Astrocyte (in vitro differentiated cells and primary cell): ENCODE measurements around the gene PRR36.

Source experiments
- EZH2 ChIP-seq: IDR thresholded peaks from 2 replicates; pipeline ENCODE4 v1.6.1; 2012; ENCODE audit warnings: mild to moderate bottlenecking, low read length, inconsistent platforms; ENCODE audit not compliant: insufficient read depth
- TF ChIP-seq, protein P1 (sequence below): IDR thresholded peaks from 2 replicates; pipeline ENCODE4 v1.5.1; 2011; ENCODE audit warnings: low read depth, mild to moderate bottlenecking, inconsistent platforms, low read length, moderate library complexity; ENCODE audit not compliant: insufficient read depth

DNA sequence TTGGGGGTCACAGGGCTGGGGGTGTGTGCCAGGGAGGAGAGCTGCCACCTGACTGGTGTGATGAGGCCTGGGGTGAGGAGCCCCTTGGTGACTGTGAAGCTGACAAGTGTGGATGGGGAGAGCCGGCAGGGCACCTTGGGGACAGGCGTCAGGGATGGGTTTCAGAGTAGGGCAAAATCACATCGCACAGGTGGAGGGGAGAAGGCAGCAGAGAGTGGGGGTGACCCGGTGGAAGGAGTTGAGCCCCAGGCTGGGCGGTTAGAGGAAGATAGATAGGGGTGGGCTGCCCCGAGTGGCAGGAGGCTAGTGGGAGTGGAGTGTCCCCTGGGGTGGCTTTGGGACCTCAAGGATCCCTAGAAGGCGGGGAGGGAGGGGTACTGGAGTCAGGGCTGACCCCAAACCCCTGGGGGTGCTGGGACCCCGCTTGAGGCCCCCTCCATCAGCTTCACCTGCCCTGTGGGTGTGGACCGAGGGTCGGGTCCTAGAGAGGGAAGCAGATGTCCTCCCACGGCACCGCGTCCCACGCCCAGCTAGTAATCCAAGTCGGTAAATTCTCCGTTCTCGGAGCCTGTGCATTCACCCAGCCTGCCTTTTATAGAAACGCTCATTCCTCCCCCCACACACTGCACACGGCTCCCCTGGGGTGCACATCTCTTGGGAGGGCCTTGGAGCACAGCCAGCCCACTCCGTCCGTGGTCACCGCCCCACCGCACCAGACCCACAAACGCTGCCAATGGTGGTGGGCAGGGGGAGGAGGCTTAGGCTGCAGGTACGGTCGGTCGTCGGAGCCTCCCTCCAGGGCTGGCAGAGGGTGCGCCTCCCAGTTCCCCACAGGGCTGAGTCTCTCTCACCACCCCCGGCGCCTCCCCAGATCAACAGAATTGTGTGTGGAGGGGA is 49.4 kb upstream of the PRR36 start:
- TF ChIP-seq, protein P1, sequence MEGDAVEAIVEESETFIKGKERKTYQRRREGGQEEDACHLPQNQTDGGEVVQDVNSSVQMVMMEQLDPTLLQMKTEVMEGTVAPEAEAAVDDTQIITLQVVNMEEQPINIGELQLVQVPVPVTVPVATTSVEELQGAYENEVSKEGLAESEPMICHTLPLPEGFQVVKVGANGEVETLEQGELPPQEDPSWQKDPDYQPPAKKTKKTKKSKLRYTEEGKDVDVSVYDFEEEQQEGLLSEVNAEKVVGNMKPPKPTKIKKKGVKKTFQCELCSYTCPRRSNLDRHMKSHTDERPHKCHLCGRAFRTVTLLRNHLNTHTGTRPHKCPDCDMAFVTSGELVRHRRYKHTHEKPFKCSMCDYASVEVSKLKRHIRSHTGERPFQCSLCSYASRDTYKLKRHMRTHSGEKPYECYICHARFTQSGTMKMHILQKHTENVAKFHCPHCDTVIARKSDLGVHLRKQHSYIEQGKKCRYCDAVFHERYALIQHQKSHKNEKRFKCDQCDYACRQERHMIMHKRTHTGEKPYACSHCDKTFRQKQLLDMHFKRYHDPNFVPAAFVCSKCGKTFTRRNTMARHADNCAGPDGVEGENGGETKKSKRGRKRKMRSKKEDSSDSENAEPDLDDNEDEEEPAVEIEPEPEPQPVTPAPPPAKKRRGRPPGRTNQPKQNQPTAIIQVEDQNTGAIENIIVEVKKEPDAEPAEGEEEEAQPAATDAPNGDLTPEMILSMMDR: no peak
- no peak for TF ChIP-seq EZH2
